Measurements from ENCODE around the gene QRICH1. TPM values are rescaled to one million over a fixed set of nuclear protein-coding genes. Genes with fewer than 3 reads are reported as not detected.
A peak's percentile ranks its signal among the peaks of the same experiment; 100 is the strongest.

QRICH1 gene
- total and polyA plus RNA-seq, 10 of the 15 experiments (the other 5 are each of a cell fraction or from before 2014, with no cell fraction given), result 22.2 to 116 (median 81.4) TPM

DNA sequence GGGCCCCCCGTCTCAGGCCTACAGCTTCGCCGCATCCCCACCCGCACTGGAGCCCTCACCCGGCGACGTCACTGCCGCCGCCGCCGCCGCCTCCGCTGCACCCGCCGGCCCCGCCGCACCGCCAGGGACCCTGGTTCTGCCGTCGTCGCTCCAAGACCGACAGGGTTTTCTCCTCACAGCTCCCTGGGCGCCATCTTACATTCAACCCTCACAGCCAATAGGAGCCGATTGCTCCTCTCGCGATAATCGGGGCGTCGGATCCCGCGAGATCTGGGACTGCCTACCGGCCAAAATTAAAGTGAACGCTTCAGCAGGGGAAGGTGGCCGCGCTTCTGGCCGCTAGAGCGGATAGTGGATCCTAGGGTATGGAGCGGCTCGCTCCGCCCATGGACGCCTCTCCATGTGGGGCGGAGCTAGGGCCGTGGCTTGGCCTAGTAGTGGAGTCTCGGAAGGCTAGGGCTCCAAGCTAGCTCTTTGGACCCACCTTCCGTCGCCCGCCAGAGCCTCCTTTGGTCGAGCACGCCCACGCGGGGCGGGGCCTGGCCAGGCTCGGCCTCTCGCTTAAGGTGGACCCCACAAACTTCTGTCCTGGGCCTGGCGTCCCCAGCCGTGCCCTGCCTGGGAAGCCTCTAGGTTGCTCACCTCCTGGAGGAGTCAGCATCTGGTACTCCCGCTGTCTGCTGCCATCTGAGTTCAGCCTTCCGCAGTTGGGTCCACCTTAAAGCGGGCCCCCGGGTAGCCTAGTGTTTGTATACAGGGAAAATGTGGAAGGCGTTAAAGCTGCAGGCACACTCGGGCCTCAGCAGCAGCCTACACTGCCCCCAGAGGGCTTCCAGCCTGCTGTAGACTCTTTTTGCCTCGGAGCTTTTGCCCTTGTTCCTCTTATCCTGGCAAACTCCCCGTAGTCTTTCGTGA is at the start of gene QRICH1 (continued):
- TF ChIP-seq, protein P1, sequence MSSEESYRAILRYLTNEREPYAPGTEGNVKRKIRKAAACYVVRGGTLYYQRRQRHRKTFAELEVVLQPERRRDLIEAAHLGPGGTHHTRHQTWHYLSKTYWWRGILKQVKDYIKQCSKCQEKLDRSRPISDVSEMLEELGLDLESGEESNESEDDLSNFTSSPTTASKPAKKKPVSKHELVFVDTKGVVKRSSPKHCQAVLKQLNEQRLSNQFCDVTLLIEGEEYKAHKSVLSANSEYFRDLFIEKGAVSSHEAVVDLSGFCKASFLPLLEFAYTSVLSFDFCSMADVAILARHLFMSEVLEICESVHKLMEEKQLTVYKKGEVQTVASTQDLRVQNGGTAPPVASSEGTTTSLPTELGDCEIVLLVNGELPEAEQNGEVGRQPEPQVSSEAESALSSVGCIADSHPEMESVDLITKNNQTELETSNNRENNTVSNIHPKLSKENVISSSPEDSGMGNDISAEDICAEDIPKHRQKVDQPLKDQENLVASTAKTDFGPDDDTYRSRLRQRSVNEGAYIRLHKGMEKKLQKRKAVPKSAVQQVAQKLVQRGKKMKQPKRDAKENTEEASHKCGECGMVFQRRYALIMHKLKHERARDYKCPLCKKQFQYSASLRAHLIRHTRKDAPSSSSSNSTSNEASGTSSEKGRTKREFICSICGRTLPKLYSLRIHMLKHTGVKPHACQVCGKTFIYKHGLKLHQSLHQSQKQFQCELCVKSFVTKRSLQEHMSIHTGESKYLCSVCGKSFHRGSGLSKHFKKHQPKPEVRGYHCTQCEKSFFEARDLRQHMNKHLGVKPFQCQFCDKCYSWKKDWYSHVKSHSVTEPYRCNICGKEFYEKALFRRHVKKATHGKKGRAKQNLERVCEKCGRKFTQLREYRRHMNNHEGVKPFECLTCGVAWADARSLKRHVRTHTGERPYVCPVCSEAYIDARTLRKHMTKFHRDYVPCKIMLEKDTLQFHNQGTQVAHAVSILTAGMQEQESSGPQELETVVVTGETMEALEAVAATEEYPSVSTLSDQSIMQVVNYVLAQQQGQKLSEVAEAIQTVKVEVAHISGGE (CRISPR knock-in tag; IDR thresholded peaks at IDR 0.05), result no peak
- TF ChIP-seq, protein P2, sequence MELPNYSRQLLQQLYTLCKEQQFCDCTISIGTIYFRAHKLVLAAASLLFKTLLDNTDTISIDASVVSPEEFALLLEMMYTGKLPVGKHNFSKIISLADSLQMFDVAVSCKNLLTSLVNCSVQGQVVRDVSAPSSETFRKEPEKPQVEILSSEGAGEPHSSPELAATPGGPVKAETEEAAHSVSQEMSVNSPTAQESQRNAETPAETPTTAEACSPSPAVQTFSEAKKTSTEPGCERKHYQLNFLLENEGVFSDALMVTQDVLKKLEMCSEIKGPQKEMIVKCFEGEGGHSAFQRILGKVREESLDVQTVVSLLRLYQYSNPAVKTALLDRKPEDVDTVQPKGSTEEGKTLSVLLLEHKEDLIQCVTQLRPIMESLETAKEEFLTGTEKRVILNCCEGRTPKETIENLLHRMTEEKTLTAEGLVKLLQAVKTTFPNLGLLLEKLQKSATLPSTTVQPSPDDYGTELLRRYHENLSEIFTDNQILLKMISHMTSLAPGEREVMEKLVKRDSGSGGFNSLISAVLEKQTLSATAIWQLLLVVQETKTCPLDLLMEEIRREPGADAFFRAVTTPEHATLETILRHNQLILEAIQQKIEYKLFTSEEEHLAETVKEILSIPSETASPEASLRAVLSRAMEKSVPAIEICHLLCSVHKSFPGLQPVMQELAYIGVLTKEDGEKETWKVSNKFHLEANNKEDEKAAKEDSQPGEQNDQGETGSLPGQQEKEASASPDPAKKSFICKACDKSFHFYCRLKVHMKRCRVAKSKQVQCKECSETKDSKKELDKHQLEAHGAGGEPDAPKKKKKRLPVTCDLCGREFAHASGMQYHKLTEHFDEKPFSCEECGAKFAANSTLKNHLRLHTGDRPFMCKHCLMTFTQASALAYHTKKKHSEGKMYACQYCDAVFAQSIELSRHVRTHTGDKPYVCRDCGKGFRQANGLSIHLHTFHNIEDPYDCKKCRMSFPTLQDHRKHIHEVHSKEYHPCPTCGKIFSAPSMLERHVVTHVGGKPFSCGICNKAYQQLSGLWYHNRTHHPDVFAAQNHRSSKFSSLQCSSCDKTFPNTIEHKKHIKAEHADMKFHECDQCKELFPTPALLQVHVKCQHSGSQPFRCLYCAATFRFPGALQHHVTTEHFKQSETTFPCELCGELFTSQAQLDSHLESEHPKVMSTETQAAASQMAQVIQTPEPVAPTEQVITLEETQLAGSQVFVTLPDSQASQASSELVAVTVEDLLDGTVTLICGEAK (IDR thresholded peaks at IDR 0.05; ENCODE audit: borderline replicate concordance), result peak; percentile 81
- 0 out of 2 replicates have a peak, but pooled peaks have one; percentile 21 for TF ChIP-seq ZSCAN29 (IDR thresholded peaks at IDR 0.05)
- peak; percentile 13; the same call in 1 of the 2 replicates for TF ChIP-seq ATF7 (IDR thresholded peaks at IDR 0.05; ENCODE audit: low read depth)
- TF ChIP-seq ZNF622 (IDR thresholded peaks at IDR 0.05), result no peak
- no peak for TF ChIP-seq TARDBP (IDR thresholded peaks at IDR 0.05; ENCODE audit: borderline replicate concordance)
- TF ChIP-seq, protein P3, sequence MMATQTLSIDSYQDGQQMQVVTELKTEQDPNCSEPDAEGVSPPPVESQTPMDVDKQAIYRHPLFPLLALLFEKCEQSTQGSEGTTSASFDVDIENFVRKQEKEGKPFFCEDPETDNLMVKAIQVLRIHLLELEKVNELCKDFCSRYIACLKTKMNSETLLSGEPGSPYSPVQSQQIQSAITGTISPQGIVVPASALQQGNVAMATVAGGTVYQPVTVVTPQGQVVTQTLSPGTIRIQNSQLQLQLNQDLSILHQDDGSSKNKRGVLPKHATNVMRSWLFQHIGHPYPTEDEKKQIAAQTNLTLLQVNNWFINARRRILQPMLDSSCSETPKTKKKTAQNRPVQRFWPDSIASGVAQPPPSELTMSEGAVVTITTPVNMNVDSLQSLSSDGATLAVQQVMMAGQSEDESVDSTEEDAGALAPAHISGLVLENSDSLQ (IDR thresholded peaks at IDR 0.05), result peak; percentile 81
- no peak for TF ChIP-seq JUND (IDR thresholded peaks at IDR 0.05; ENCODE audit: low read depth, low read length)
- TF ChIP-seq JUNB (IDR thresholded peaks at IDR 0.05), result no peak
- TF ChIP-seq TAF1 (IDR thresholded peaks at IDR 0.05; ENCODE audit: borderline replicate concordance, low read depth, low read length), result peak; percentile 96
- TF ChIP-seq MYB (IDR thresholded peaks at IDR 0.05; ENCODE audit: borderline replicate concordance, low read depth, low read length), result peak; percentile 51; the same call in 1 of the 2 replicates
- peak; percentile 100 for TF ChIP-seq BRCA1 (IDR thresholded peaks at IDR 0.05; ENCODE audit: low read depth, low read length)
- TF ChIP-seq RUNX3 (IDR thresholded peaks at IDR 0.05; ENCODE audit: low read length), result peak; percentile 63
- 0 out of 4 replicates have a peak, but pooled peaks of 1 of the 2 experiments have one; percentile 17 for TF ChIP-seq IKZF2 (IDR thresholded peaks at IDR 0.05)
- no peak; the same call in none of the 2 replicates for TF ChIP-seq STAT1 (conservative IDR thresholded peaks at IDR 0.05)
- TF ChIP-seq POLR2AphosphoS2 (IDR thresholded peaks at IDR 0.05; ENCODE audit: low read depth, low read length), result 0 out of 2 replicates have a peak, but pooled peaks have one; percentile 21
- TF ChIP-seq, protein P4, sequence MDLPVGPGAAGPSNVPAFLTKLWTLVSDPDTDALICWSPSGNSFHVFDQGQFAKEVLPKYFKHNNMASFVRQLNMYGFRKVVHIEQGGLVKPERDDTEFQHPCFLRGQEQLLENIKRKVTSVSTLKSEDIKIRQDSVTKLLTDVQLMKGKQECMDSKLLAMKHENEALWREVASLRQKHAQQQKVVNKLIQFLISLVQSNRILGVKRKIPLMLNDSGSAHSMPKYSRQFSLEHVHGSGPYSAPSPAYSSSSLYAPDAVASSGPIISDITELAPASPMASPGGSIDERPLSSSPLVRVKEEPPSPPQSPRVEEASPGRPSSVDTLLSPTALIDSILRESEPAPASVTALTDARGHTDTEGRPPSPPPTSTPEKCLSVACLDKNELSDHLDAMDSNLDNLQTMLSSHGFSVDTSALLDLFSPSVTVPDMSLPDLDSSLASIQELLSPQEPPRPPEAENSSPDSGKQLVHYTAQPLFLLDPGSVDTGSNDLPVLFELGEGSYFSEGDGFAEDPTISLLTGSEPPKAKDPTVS (IDR thresholded peaks at IDR 0.05; ENCODE audit: low read depth, low read length), result no peak
- no peak for TF ChIP-seq SPI1 (IDR thresholded peaks at IDR 0.05; ENCODE audit: borderline replicate concordance, insufficient read depth, low read depth, low read length)
- TF ChIP-seq CREM (IDR thresholded peaks at IDR 0.05; ENCODE audit: low read depth), result peak; percentile 10; the same call in 1 of the 2 replicates
- no peak for TF ChIP-seq STAT3 (IDR thresholded peaks at IDR 0.05; ENCODE audit: low read depth, low read length)
